ENCODE measurements around the gene MYO9A.

DNA sequence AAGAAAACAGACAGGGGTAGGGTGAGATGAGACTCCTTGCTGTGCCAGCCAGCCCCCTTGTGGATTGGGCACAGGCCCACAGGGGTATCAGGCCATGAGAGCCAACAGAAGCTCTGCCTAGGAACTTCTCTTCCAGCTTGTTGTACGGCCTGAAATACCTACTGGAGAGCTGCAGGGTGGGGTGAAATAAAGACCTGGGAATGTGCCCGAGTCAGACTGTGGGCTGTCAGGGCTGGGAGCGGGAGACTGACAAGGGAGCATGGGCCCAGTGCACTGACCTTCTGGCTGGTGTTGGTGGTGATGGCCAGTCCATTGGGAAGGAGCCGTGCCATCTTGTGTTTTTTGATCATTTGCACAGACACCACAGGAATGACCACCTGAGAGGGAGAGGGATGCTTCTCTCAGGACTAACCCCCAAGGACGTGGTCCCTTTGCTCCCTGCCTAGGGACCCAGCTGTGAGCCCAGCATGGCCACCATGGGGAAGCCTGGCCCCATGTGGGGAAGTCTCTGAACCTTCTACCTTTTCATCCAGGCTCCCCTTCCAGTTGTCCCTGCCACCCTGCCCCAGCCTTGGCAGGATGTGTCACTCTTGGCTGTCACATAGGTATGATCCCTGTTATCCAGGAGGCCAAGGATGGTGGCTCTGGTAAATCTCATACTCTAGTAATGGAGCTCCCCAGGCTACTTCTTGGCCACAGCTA lies 48.9 kb upstream of the MYO9A start:
- TF ChIP-seq, protein P1, sequence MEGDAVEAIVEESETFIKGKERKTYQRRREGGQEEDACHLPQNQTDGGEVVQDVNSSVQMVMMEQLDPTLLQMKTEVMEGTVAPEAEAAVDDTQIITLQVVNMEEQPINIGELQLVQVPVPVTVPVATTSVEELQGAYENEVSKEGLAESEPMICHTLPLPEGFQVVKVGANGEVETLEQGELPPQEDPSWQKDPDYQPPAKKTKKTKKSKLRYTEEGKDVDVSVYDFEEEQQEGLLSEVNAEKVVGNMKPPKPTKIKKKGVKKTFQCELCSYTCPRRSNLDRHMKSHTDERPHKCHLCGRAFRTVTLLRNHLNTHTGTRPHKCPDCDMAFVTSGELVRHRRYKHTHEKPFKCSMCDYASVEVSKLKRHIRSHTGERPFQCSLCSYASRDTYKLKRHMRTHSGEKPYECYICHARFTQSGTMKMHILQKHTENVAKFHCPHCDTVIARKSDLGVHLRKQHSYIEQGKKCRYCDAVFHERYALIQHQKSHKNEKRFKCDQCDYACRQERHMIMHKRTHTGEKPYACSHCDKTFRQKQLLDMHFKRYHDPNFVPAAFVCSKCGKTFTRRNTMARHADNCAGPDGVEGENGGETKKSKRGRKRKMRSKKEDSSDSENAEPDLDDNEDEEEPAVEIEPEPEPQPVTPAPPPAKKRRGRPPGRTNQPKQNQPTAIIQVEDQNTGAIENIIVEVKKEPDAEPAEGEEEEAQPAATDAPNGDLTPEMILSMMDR (IDR thresholded peaks at IDR 0.05): no peak
- no peak for TF ChIP-seq POLR2A (IDR thresholded peaks at IDR 0.05)

Measured in body of pancreas (tissue), 4 donors.